HepG2 (cell line): ENCODE data around the gene TAGLN2. TPM values are rescaled to one million over a fixed set of nuclear protein-coding genes. Genes with fewer than 3 reads are reported as not detected.
A peak's percentile ranks its signal among the peaks of the same experiment; 100 is the strongest.

ENCODE experiments used
- ATF6 ChIP-seq: sonication (generic); formaldehyde crosslinking; conservative IDR thresholded peaks from 2 replicates; pipeline ENCODE4 v1.4.0; 2020; ENCODE audit warnings: missing genetic modification reagents
- HIVEP1 ChIP-seq: sonication (generic); formaldehyde crosslinking; IDR thresholded peaks from 2 replicates; pipeline ENCODE4 v1.4.0; 2020; ENCODE audit warnings: mild to moderate bottlenecking, missing genetic modification reagents
- MZF1 ChIP-seq: sonication (generic); formaldehyde crosslinking; IDR thresholded peaks from 2 replicates; pipeline ENCODE4 v1.8.1; 2023; ENCODE audit warnings: mild to moderate bottlenecking, missing genetic modification reagents, borderline replicate concordance
- PTBP1 ChIP-seq: fragments of 200-400 bp; formaldehyde crosslinking; IDR thresholded peaks from 2 replicates; pipeline ENCODE4 v1.6.1; 2018; ENCODE audit warnings: low read length, low read depth; ENCODE audit not compliant: poor library complexity, severe bottlenecking
- SMARCE1 ChIP-seq: fragments of 450-650 bp; IDR thresholded peaks from 2 replicates; pipeline ENCODE4 v1.6.1; 2017; ENCODE audit warnings: borderline replicate concordance
- SMYD3 ChIP-seq: sonication (generic); formaldehyde crosslinking; IDR thresholded peaks from 2 replicates; pipeline ENCODE4 v1.8.1; 2023; ENCODE audit warnings: mild to moderate bottlenecking, missing genetic modification reagents
- SRF ChIP-seq: IDR thresholded peaks from 2 replicates; pipeline ENCODE4 v1.6.1; 2011; ENCODE audit warnings: mild to moderate bottlenecking, low read depth, low read length, moderate library complexity
- THYN1 ChIP-seq: sonication (generic); formaldehyde crosslinking; IDR thresholded peaks from 2 replicates; pipeline ENCODE4 v1.8.1; 2023; ENCODE audit warnings: low read depth, mild to moderate bottlenecking, moderate library complexity, missing genetic modification reagents, borderline replicate concordance
- ZBTB40 ChIP-seq, 2 experiments: fragments of 450-650 bp in 1 of 2; sonication (generic) in 1 of 2; formaldehyde crosslinking in 1 of 2; IDR thresholded peaks; 2 replicates each; pipeline versions ENCODE4 v1.6.1 to v1.8.0; 2016 to 2022; ENCODE audit warnings: antibody characterized with exemption in 1 of 2, mild to moderate bottlenecking in 1 of 2, missing genetic modification reagents in 1 of 2
- ZFP36L2 ChIP-seq: sonication (generic); formaldehyde crosslinking; IDR thresholded peaks from 2 replicates; pipeline ENCODE4 v1.4.0; 2020; ENCODE audit warnings: missing genetic modification reagents
- ZNF225 ChIP-seq: sonication (generic); formaldehyde crosslinking; IDR thresholded peaks from 2 replicates; pipeline ENCODE4 v1.4.0; 2020; ENCODE audit warnings: mild to moderate bottlenecking, missing genetic modification reagents
- ZNF282 ChIP-seq: fragments of 450-650 bp; IDR thresholded peaks from 2 replicates; pipeline ENCODE4 v1.6.1; 2018; ENCODE audit not compliant: partially characterized antibody
- ZNF33B ChIP-seq: sonication (generic); formaldehyde crosslinking; IDR thresholded peaks from 2 replicates; pipeline ENCODE4 v1.5.1; 2020; ENCODE audit warnings: mild to moderate bottlenecking, missing genetic modification reagents
- ZNF792 ChIP-seq: IDR thresholded peaks from 2 replicates; pipeline ENCODE4 v1.6.1; 2016
- ZSCAN9 ChIP-seq: IDR thresholded peaks from 2 replicates; pipeline ENCODE4 v1.6.1; 2016; ENCODE audit warnings: borderline replicate concordance
- polyA plus RNA-seq, 8 experiments: library from polyadenylated mRNA; depleted of rRNA in 3 of 8; stranded (reverse) in 7 of 8; unstranded in 1 of 8; fragments of >200 nt; fragmentation: Illumina TruSeq in 4 of 8; extraction: Trizol in 4 of 8; gene quantifications; 2 replicates each; pipeline versions ENCODE4 v1.2.1 to v1.2.3, GENCODE V29; 2011 to 2016; ENCODE audit warnings: low read depth in 4 of 8, missing spikeins in 1 of 8, mixed read lengths in 1 of 8; ENCODE audit not compliant: insufficient read depth in 1 of 8
- total RNA-seq, 5 experiments: library from RNA; depleted of rRNA; stranded (reverse); fragments of >200 nt; fragmentation: Illumina TruSeq; extraction: Trizol; gene quantifications; 2 replicates each; pipeline ENCODE4 v1.2.3, GENCODE V29; 2016; ENCODE audit warnings: low read depth in 1 of 5
- TF ChIP-seq, protein P1 (sequence below): sonication (generic); formaldehyde crosslinking; conservative IDR thresholded peaks from 2 replicates; pipeline ENCODE4 v1.8.0; 2022; ENCODE audit warnings: mild to moderate bottlenecking, moderate library complexity, missing genetic modification reagents

The TAGLN2 gene
- total and polyA plus RNA-seq, 2 of the 13 experiments (the other 11 are each of a cell fraction or from before 2014, with no cell fraction given), result 6.7 to 17.2 TPM

GRCh38 chr1:159970932-159971342 lies 45.6 kb upstream of the TAGLN2 start (continued):
- no peak for TF ChIP-seq ZBTB40 (IDR thresholded peaks at IDR 0.05)
- TF ChIP-seq ZBTB40 (CRISPR knock-in tag; IDR thresholded peaks at IDR 0.05), result peak; percentile 64; the same call in 1 of the 2 replicates
- TF ChIP-seq THYN1 (CRISPR knock-in tag), result no peak
- no peak for TF ChIP-seq ZNF33B
- TF ChIP-seq, protein P1, sequence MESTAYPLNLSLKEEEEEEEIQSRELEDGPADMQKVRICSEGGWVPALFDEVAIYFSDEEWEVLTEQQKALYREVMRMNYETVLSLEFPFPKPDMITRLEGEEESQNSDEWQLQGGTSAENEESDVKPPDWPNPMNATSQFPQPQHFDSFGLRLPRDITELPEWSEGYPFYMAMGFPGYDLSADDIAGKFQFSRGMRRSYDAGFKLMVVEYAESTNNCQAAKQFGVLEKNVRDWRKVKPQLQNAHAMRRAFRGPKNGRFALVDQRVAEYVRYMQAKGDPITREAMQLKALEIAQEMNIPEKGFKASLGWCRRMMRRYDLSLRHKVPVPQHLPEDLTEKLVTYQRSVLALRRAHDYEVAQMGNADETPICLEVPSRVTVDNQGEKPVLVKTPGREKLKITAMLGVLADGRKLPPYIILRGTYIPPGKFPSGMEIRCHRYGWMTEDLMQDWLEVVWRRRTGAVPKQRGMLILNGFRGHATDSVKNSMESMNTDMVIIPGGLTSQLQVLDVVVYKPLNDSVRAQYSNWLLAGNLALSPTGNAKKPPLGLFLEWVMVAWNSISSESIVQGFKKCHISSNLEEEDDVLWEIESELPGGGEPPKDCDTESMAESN, result peak; percentile 48; the same call in 1 of the 2 replicates
- no peak for TF ChIP-seq ZFP36L2 (CRISPR knock-in tag)
- no peak for TF ChIP-seq MZF1 (CRISPR knock-in tag)
- no peak for TF ChIP-seq PTBP1
- TF ChIP-seq SMYD3 (CRISPR knock-in tag), result peak; percentile 42; the same call in 1 of the 2 replicates
- no peak for TF ChIP-seq SMARCE1
- TF ChIP-seq HIVEP1, result no peak
- TF ChIP-seq SRF, result no peak
- TF ChIP-seq ZNF282, result no peak
- no peak for TF ChIP-seq ATF6 (CRISPR knock-in tag)
- 0 out of 2 replicates have a peak, but pooled peaks have one; percentile 29 for TF ChIP-seq ZNF792 (CRISPR knock-in tag)
- TF ChIP-seq ZSCAN9 (CRISPR knock-in tag), result peak; percentile 75; the same call in 1 of the 2 replicates
- TF ChIP-seq ZNF225, result no peak
